Activated naive CD4-positive, alpha-beta T cell treated with anti-CD3 and anti-CD28 coated beads, Interleukin-2, amount 50 U/mL, for 16 hours (primary cell): ENCODE data around the gene CCM2.
"Not testable (repeated sequence)": the region's sequence is repeated elsewhere in the genome, so short reads cannot be mapped to it uniquely, and the experiment has no call there.

ENCODE experiments used
- DNase-seq: peaks from one replicate; pipeline ENCODE4 v3.0.0-alpha.2; 2020

CCM2 gene

GRCh38 chr7:45105588-45106188 lies 105.7 kb downstream of the CCM2 start:
- DNase-seq: no peak

GRCh38 chr7:45106820-45107219 lies 106.8 kb downstream of the CCM2 start:
- DNase-seq: no peak

GRCh38 chr7:45107356-45107755 lies 107.4 kb downstream of the CCM2 start:
- DNase-seq: no peak

GRCh38 chr7:45108863-45109262 lies 108.9 kb downstream of the CCM2 start:
- DNase-seq: no peak

- DNase-seq: peak; percentile 96
These were observed 111.6 kb downstream of the CCM2 start, which contains the start of gene TBRG4 for GRCh38 chr7:45111298-45112223. TSS of gene TBRG4 (minus strand) at chr7:45111697. CDS start at chr7:45109237, 2,460 bp downstream.

GRCh38 chr7:45112648-45113047 lies 112.6 kb downstream of the CCM2 start:
- no peak for DNase-seq

GRCh38 chr7:45114257-45114656 lies 114.3 kb downstream of the CCM2 start:
- DNase-seq: not testable (repeated sequence)

- no peak for DNase-seq
These were observed 114.9 kb downstream of the CCM2 start for GRCh38 chr7:45114926-45115325.

GRCh38 chr7:45116048-45116447 lies 116.0 kb downstream of the CCM2 start:
- no peak for DNase-seq

- no peak for DNase-seq
These were observed 117.6 kb downstream of the CCM2 start for GRCh38 chr7:45117582-45117981.

- DNase-seq: no peak
These were observed 118.3 kb downstream of the CCM2 start for GRCh38 chr7:45118292-45118691.

GRCh38 chr7:45118889-45119331 lies 118.9 kb downstream of the CCM2 start:
- DNase-seq: no peak

- DNase-seq: no peak
These were observed 119.5 kb downstream of the CCM2 start for GRCh38 chr7:45119550-45119949.

- no peak for DNase-seq
These were observed 123.2 kb downstream of the CCM2 start for GRCh38 chr7:45122975-45123860.

GRCh38 chr7:45123913-45124710 lies 124.1 kb downstream of the CCM2 start:
- DNase-seq: no peak

GRCh38 chr7:45125193-45125904 lies 125.3 kb downstream of the CCM2 start:
- DNase-seq: no peak
